Activated CD8-positive, alpha-beta T cell treated with anti-CD3 and anti-CD28 coated beads for 36 hours (primary cell): ENCODE results near the gene DENND2D. TPM values are rescaled to one million over a fixed set of nuclear protein-coding genes. Genes with fewer than 3 reads are reported as not detected.

ENCODE experiments used
- ATAC-seq: fragments of 200-7000 bp; cut with Tn5 transposase; one replicate; pipeline ENCODE4 v1.10.0; 2021; ENCODE audit warnings: mild to moderate bottlenecking, moderate library complexity
- CTCF ChIA-PET: fragments of 350-600 bp; sonication (Branson Sonifier 250); formaldehyde crosslinking; loops from one replicate; lab custom pipeline; 2021; ENCODE audit warnings: antibody characterized with exemption; lab: Charles Lee
- POLR2A ChIA-PET: fragments of 350-600 bp; sonication (Branson Sonifier 250); formaldehyde crosslinking; loops from one replicate; lab custom pipeline; 2021; ENCODE audit warnings: antibody characterized with exemption; lab: Charles Lee
- DNase-seq: peaks from one replicate; pipeline ENCODE4 v3.0.0-alpha.2; 2020
- H3K27ac Mint-ChIP-seq: one replicate; pipeline ENCODE4 v1.8.0; 2021; ENCODE audit warnings: mild to moderate bottlenecking, mixed read lengths
- H3K27me3 Mint-ChIP-seq: one replicate; pipeline ENCODE4 v1.8.0; 2021; ENCODE audit warnings: mixed read lengths
- H3K36me3 Mint-ChIP-seq: one replicate; pipeline ENCODE4 v1.8.0; 2021; ENCODE audit warnings: low read depth, mixed read lengths
- H3K4me1 Mint-ChIP-seq: one replicate; pipeline ENCODE4 v1.8.0; 2021; ENCODE audit warnings: low read depth, mixed read lengths
- H3K4me3 Mint-ChIP-seq: one replicate; pipeline ENCODE4 v1.8.0; 2021; ENCODE audit warnings: mild to moderate bottlenecking, moderate library complexity, mixed read lengths
- H3K9me3 Mint-ChIP-seq: one replicate; pipeline ENCODE4 v1.8.0; 2021; ENCODE audit warnings: mixed read lengths
- CTCF ChIP-seq: fragments of 200-600 bp; IDR thresholded peaks from one replicate; pipeline ENCODE4 v1.8.0; 2022; ENCODE audit warnings: antibody characterized with exemption, mild to moderate bottlenecking
- intact Hi-C: fragments of 100-400 bp; cut with micrococcal nuclease; formaldehyde crosslinking; loops from one replicate; pipeline ENCODE4 v1.10.0; 2022
- total RNA-seq, 2 experiments: library from RNA; stranded (reverse); gene quantifications; one replicate each; pipeline ENCODE4 v1.2.3, GENCODE V29; 2021

DENND2D gene
- total RNA-seq, 2 experiments from 2014 or later: 201 to 208 TPM

- Mint-ChIP-seq H3K27me3 (no peaks in the 10 kb centered on the region), H3K4me3 (peak overlapping the region; percentile 99), H3K27ac (peak overlapping the region; percentile 100), H3K36me3 (peaks cover 21% of the 10 kb centered on the region), H3K4me1 (peaks cover 48% of the 10 kb centered on the region), H3K9me3 (no peaks in the 10 kb centered on the region)
- CTCF ChIA-PET: interaction anchor here (1.2 to 1.7 kb wide), 2 partner anchors 81 to 110 kb away, joined by 3 to 6 read pairs; no protein-coding TSS in a partner anchor
- no peak for TF ChIP-seq CTCF
- DNase-seq (no peak), ATAC-seq (no peak)
- intact Hi-C loops: no loop called here
- POLR2A ChIA-PET: interaction anchor here (1.0 to 2.3 kb wide), 2 partner anchors 75 to 206 kb away, joined by 3 to 18 read pairs; no protein-coding TSS in a partner anchor
These were observed 59.8 kb downstream of the DENND2D start for GRCh38 chr1:111140680-111140967.

- peak; percentile 82 for ATAC-seq
These were observed 60.3 kb downstream of the DENND2D start, which contains the start of the genes CEPT1 and DRAM2 for GRCh38 chr1:111139956-111140679. TSS of gene CEPT1 (plus strand) at chr1:111140223. CDS start at chr1:111147715, 7,492 bp downstream. TSS of gene DRAM2 (minus strand) at chr1:111140093. CDS start at chr1:111131554, 8,539 bp downstream.

GRCh38 chr1:111139324-111139955, 61.0 kb downstream of the DENND2D start:
- Mint-ChIP-seq H3K36me3 (peaks cover 28% of the 10 kb centered on the region), H3K4me1 (peaks cover 54% of the 10 kb centered on the region), H3K27ac (peak overlapping the region; percentile 100), H3K27me3 (no peaks in the 10 kb centered on the region), H3K4me3 (peak overlapping the region; percentile 99), H3K9me3 (no peaks in the 10 kb centered on the region)
- peak; percentile 71 for ATAC-seq
- DNase-seq: peak; percentile 65
- intact Hi-C loops: no loop called here
- POLR2A ChIA-PET: interaction anchor here (0.6 to 2.3 kb wide), 19 partner anchors 14 to 315 kb away, joined by 3 to 18 read pairs (median 4); no protein-coding TSS in a partner anchor
- TF ChIP-seq CTCF: no peak
- CTCF ChIA-PET: interaction anchor here (1.0 to 1.7 kb wide), 5 partner anchors 12 to 266 kb away, joined by 3 to 6 read pairs (median 3); partner anchors contain the start of gene CD53

More at GRCh38 chr1:111139956-111140679, 60.3 kb downstream of the DENND2D start, which contains the start of the genes CEPT1 and DRAM2:
- Mint-ChIP-seq H3K9me3 (no peaks in the 10 kb centered on the region), H3K27me3 (no peaks in the 10 kb centered on the region), H3K4me3 (peak within 1 kb of the TSS; percentile 99), H3K27ac (peak within 1 kb of the TSS; percentile 100), H3K36me3 (peaks cover 24% of the 10 kb centered on the region), H3K4me1 (peaks cover 50% of the 10 kb centered on the region)
- ChIA-PET CTCF (interaction anchor here (1.2 to 1.7 kb wide), 3 partner anchors 13 to 110 kb away, joined by 3 to 6 read pairs (median 5); no protein-coding TSS in a partner anchor), POLR2A (interaction anchor here (0.7 to 2.3 kb wide), 15 partner anchors 15 to 314 kb away, joined by 3 to 18 read pairs (median 4); no protein-coding TSS in a partner anchor)
- DNase-seq: peak; percentile 99
- intact Hi-C loops: no loop called here
- no peak for TF ChIP-seq CTCF

Other genes starting within 250 kb of the DENND2D start
- gene LRIF1, start 236.7 kb downstream of the DENND2D start, total RNA-seq: 10 to 100 TPM; 16.0 to 16.1 TPM
- gene DRAM2, start 60.6 kb downstream of the DENND2D start, total RNA-seq: 10 to 100 TPM; 27.5 to 37.2 TPM
- 10 to 100 TPM; 36.0 to 38.6 TPM for gene CEPT1, start 60.4 kb downstream of the DENND2D start, total RNA-seq
- gene CHI3L2, start 27.1 kb upstream of the DENND2D start, total RNA-seq: 10 to 100 TPM in 1 of 2 experiments, 1 to 10 TPM in 1; 9.2 to 10.4 TPM
- not detected for gene CHIA, start 90.2 kb upstream of the DENND2D start, total RNA-seq
- 1 to 10 TPM; 1.1 to 1.6 TPM for gene OVGP1, start 227.1 kb upstream of the DENND2D start, total RNA-seq
- gene WDR77, start 248.6 kb upstream of the DENND2D start, total RNA-seq: 10 to 100 TPM; 54.0 to 54.6 TPM
- gene ATP5PB, start 248.8 kb upstream of the DENND2D start, total RNA-seq: 100 to 1,000 TPM; 341 to 342 TPM